ENCODE results near the gene SPECC1.

SPECC1 gene

GRCh38 chr17:20264996-20265395 lies 255.8 kb downstream of the SPECC1 start:
- Histone ChIP-seq H3K4me3 (ENCODE audit: low read depth, low read length) (no peak overlapping the region), H3K4me1 (no peaks in the 10 kb centered on the region), H3K9me3 (no peaks in the 10 kb centered on the region), H3K36me3 (no peaks in the 10 kb centered on the region), H3K27me3 (no peaks in the 10 kb centered on the region)
- DNase-seq: no peak
- no peak for TF ChIP-seq CTCF (IDR thresholded peaks at IDR 0.05; ENCODE audit: low read depth, low read length)

- no peak for DNase-seq
- no peaks in the 10 kb centered on the region for H3K27me3 ChIP-seq
- H3K4me1 ChIP-seq: no peaks in the 10 kb centered on the region
- TF ChIP-seq CTCF (IDR thresholded peaks at IDR 0.05; ENCODE audit: low read depth, low read length): no peak
- H3K4me3 ChIP-seq (ENCODE audit: low read depth, low read length): no peak overlapping the region
- no peaks in the 10 kb centered on the region for H3K9me3 ChIP-seq
- H3K36me3 ChIP-seq: no peaks in the 10 kb centered on the region
Measured at GRCh38 chr17:20266806-20267458, 257.8 kb downstream of the SPECC1 start.

- no peak for TF ChIP-seq CTCF (IDR thresholded peaks at IDR 0.05; ENCODE audit: low read depth, low read length)
- DNase-seq: no peak
- no peaks in the 10 kb centered on the region for H3K36me3 ChIP-seq
Measured at GRCh38 chr17:20267459-20267842, 258.3 kb downstream of the SPECC1 start.

GRCh38 chr17:20270369-20270768 lies 261.2 kb downstream of the SPECC1 start:
- no peaks in the 10 kb centered on the region for H3K4me1 ChIP-seq

More at GRCh38 chr17:20267459-20267842, 258.3 kb downstream of the SPECC1 start:
- no peaks in the 10 kb centered on the region for H3K27me3 ChIP-seq
- H3K4me1 ChIP-seq: no peaks in the 10 kb centered on the region
- no peak overlapping the region for H3K4me3 ChIP-seq (ENCODE audit: low read depth, low read length)
- H3K9me3 ChIP-seq: no peaks in the 10 kb centered on the region

GRCh38 chr17:20271011-20271610 lies 262.0 kb downstream of the SPECC1 start:
- Histone ChIP-seq H3K27me3 (no peaks in the 10 kb centered on the region), H3K4me1 (no peaks in the 10 kb centered on the region), H3K9me3 (no peaks in the 10 kb centered on the region), H3K36me3 (no peaks in the 10 kb centered on the region), H3K4me3 (ENCODE audit: low read depth, low read length) (no peak overlapping the region)
- no peak for TF ChIP-seq CTCF (IDR thresholded peaks at IDR 0.05; ENCODE audit: low read depth, low read length)
- no peak for DNase-seq

More at GRCh38 chr17:20270369-20270768, 261.2 kb downstream of the SPECC1 start:
- no peaks in the 10 kb centered on the region for H3K27me3 ChIP-seq
- no peak for DNase-seq
- H3K36me3 ChIP-seq: no peaks in the 10 kb centered on the region
- H3K4me3 ChIP-seq (ENCODE audit: low read depth, low read length): no peak overlapping the region
- TF ChIP-seq CTCF (IDR thresholded peaks at IDR 0.05; ENCODE audit: low read depth, low read length): no peak
- H3K9me3 ChIP-seq: no peaks in the 10 kb centered on the region

All from BE2C (cell line).